NCI-H1092 (cell line): Measurements from ENCODE around the gene CNGA1.

Experiments
- DNase-seq: peaks from one replicate; lab custom pipeline; 2025; lab: John Stamatoyannopoulos, UW

CNGA1 gene

GRCh38 chr4:48016141-48017107, at the start of gene CNGA1, which contains the start of gene NIPAL1:
Gene CNGA1 (minus strand): TSS chr4:48016681. CDS start chr4:47952689, 63,992 bp downstream.
Gene NIPAL1 (plus strand): TSS chr4:48016772. CDS start chr4:48016840, 68 bp downstream.
- peak; percentile 59 for DNase-seq

- no peak for DNase-seq
Observed at GRCh38 chr4:48065587-48066052, 49.1 kb upstream of the CNGA1 start.

- no peak for DNase-seq
Observed at GRCh38 chr4:48064349-48064748, 47.9 kb upstream of the CNGA1 start.

- no peak for DNase-seq
Observed at GRCh38 chr4:48058617-48059530, 42.4 kb upstream of the CNGA1 start.

GRCh38 chr4:48051078-48051477, 34.6 kb upstream of the CNGA1 start:
- DNase-seq = no peak

GRCh38 chr4:48049483-48049882, 33.0 kb upstream of the CNGA1 start:
- no peak for DNase-seq

GRCh38 chr4:48047896-48048295, 31.4 kb upstream of the CNGA1 start:
- DNase-seq = no peak

- DNase-seq = no peak
Observed at GRCh38 chr4:48047421-48047844, 31.0 kb upstream of the CNGA1 start.

- no peak for DNase-seq
Observed at GRCh38 chr4:48046059-48046458, 29.6 kb upstream of the CNGA1 start.

- no peak for DNase-seq
Observed at GRCh38 chr4:48044298-48044697, 27.8 kb upstream of the CNGA1 start.

- no peak for DNase-seq
Observed at GRCh38 chr4:48043504-48043903, 27.0 kb upstream of the CNGA1 start.

- no peak for DNase-seq
Observed at GRCh38 chr4:48042979-48043461, 26.5 kb upstream of the CNGA1 start.

- no peak for DNase-seq
Observed at GRCh38 chr4:48041535-48042137, 25.2 kb upstream of the CNGA1 start.

GRCh38 chr4:48039561-48039960, 23.1 kb upstream of the CNGA1 start:
- DNase-seq = no peak

GRCh38 chr4:48038666-48039065, 22.2 kb upstream of the CNGA1 start:
- no peak for DNase-seq

GRCh38 chr4:48037117-48037462, 20.6 kb upstream of the CNGA1 start:
- DNase-seq = no peak

- no peak for DNase-seq
Observed at GRCh38 chr4:48035952-48036351, 19.5 kb upstream of the CNGA1 start.

GRCh38 chr4:48033825-48034413, 17.4 kb upstream of the CNGA1 start:
- no peak for DNase-seq

GRCh38 chr4:48033412-48033811, 16.9 kb upstream of the CNGA1 start:
- DNase-seq = no peak

- no peak for DNase-seq
Observed at GRCh38 chr4:48032721-48033120, 16.2 kb upstream of the CNGA1 start.

- DNase-seq = no peak
Observed at GRCh38 chr4:48031802-48032525, 15.5 kb upstream of the CNGA1 start.
